Neural progenitor cell (in vitro differentiated cells): ENCODE data around the gene NIM1K. TPM values are rescaled to one million over a fixed set of nuclear protein-coding genes. Genes with fewer than 3 reads are reported as not detected.

Experiments used
- DNase-seq: peaks from one replicate; pipeline ENCODE4 v3.0.0-alpha.2; 2016; ENCODE audit warnings: low spot score
- H2AFZ ChIP-seq: fragments of 200-600 bp; sonication (generic); replicated peaks from 2 replicates; pipeline ENCODE4 v1.6.1; 2016; ENCODE audit warnings: antibody characterized with exemption
- H3F3A ChIP-seq: fragments of 200-600 bp; sonication (generic); 2 replicates; pipeline ENCODE4 v1.6.1; 2016; ENCODE audit warnings: antibody characterized with exemption, low read depth
- H3K27ac ChIP-seq: fragments of 200-600 bp; sonication (generic); 2 replicates; pipeline ENCODE4 v1.5.1; 2016; ENCODE audit warnings: mild to moderate bottlenecking
- H3K27me3 ChIP-seq: fragments of 200-600 bp; sonication (generic); 2 replicates; pipeline ENCODE4 v1.6.1; 2016; ENCODE audit warnings: mild to moderate bottlenecking, moderate library complexity
- H3K36me3 ChIP-seq: fragments of 200-600 bp; sonication (generic); 2 replicates; pipeline ENCODE4 v1.5.1; 2016
- H3K4me1 ChIP-seq: fragments of 200-600 bp; sonication (generic); 2 replicates; pipeline ENCODE4 v1.6.1; 2016; ENCODE audit warnings: mixed run types
- H3K4me2 ChIP-seq: fragments of 200-600 bp; sonication (generic); 2 replicates; pipeline ENCODE4 v1.6.1; 2016
- H3K4me3 ChIP-seq: fragments of 200-600 bp; sonication (generic); 2 replicates; pipeline ENCODE4 v1.5.1; 2016
- H3K79me2 ChIP-seq: fragments of 200-600 bp; sonication (generic); 2 replicates; pipeline ENCODE4 v1.6.1; 2016; ENCODE audit warnings: low read depth
- H3K9ac ChIP-seq: fragments of 200-600 bp; sonication (generic); 2 replicates; pipeline ENCODE4 v1.6.1; 2016
- H3K9me3 ChIP-seq: fragments of 200-600 bp; sonication (generic); 2 replicates; pipeline ENCODE4 v1.5.1; 2016; ENCODE audit warnings: low read depth
- H4K20me1 ChIP-seq: fragments of 200-600 bp; sonication (generic); 2 replicates; pipeline ENCODE4 v1.6.1; 2016; ENCODE audit warnings: low read depth
- H3K27ac Mint-ChIP-seq: 3 replicates; pipeline ENCODE4 v1.8.0; 2021; ENCODE audit warnings: mixed read lengths
- H3K27me3 Mint-ChIP-seq: 2 replicates; pipeline ENCODE4 v1.8.0; 2022; ENCODE audit warnings: low read depth, mild to moderate bottlenecking, inconsistent platforms, moderate library complexity, mixed read lengths; ENCODE audit not compliant: insufficient read depth
- H3K36me3 Mint-ChIP-seq: 3 replicates; pipeline ENCODE4 v1.8.0; 2021; ENCODE audit warnings: mixed read lengths
- H3K4me1 Mint-ChIP-seq: 3 replicates; pipeline ENCODE4 v1.8.0; 2021; ENCODE audit warnings: mixed read lengths
- H3K4me3 Mint-ChIP-seq: 3 replicates; pipeline ENCODE4 v1.8.0; 2021; ENCODE audit warnings: mild to moderate bottlenecking, moderate library complexity, mixed read lengths
- H3K9me3 Mint-ChIP-seq: 3 replicates; pipeline ENCODE4 v1.8.0; 2020; ENCODE audit warnings: mixed read lengths
- CTCF ChIP-seq: fragments of 200-600 bp; sonication (generic); IDR thresholded peaks from 2 replicates; pipeline ENCODE4 v1.5.1; 2017; ENCODE audit warnings: antibody characterized with exemption, mild to moderate bottlenecking
- EZH2 ChIP-seq: fragments of 200-600 bp; sonication (generic); IDR thresholded peaks from 2 replicates; pipeline ENCODE4 v1.6.1; 2017; ENCODE audit warnings: antibody characterized with exemption, mild to moderate bottlenecking, moderate library complexity
- EZH2phosphoT487 ChIP-seq: fragments of 200-600 bp; sonication (generic); IDR thresholded peaks from 2 replicates; pipeline ENCODE4 v1.6.1; 2017; ENCODE audit warnings: antibody characterized with exemption
- total RNA-seq: library from RNA; depleted of rRNA; stranded (reverse); fragments of >200 nt; gene quantifications from 2 replicates; pipeline ENCODE4 v1.2.3, GENCODE V29; 2015; ENCODE audit warnings: low replicate concordance

Gene NIM1K
- total RNA-seq, 1 donor from 2014 or later: not detected

DNA sequence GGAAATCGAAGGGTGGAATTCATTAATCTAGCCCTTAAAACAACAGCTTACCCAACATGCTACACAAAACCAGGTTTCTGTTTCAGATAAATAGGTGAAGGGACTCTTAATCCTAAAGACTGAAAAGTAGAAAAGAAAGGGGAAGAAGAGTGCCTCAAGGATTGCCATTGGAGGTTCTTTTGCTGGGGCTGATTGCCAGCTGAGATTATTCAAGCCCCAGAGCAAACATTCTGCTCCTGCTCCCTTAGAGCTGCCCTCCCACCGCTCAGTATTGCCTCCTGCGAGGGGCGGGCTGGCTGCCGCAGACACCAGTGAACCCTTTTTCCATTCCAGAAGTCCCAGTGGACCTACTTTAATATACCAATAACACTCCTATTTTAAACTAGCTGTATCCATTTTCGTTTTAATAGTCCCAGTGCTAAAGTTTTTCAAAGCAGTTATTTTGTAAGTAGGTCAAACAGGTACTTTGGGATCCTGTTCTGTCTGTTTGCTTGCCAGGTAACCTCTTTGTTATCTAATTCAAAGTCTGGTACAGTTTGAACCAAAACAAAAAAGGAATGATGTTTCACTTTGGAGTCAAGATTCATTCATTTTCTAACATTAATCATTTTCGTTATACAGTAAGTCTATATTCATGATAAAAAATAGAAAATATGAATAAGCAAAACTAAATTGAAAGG lies 82.5 kb downstream of the NIM1K start:
- no peak overlapping the region for H3K4me3 Mint-ChIP-seq
- DNase-seq: peak; percentile 34
- peaks cover 4% of the 10 kb centered on the region for H3K4me1 Mint-ChIP-seq

DNA sequence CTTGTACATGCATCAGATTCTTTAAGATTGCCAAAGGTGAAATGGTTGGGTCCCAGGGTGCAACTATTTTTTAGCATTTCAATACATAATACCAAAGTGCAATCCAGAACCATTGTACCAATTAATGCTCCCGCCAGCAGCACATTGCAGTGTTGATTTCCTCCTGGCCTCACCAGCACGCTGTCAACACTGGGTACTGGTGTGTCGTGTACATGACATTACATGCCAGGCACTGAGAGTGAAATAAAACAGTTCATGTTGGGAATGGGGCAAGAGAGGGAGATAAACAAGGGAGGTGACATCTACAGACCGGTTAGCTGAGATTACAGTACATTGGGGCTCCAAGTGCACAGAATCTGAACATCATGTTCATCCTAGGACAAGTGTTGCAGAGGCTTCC lies 83.4 kb downstream of the NIM1K start:
- Histone ChIP-seq H3K4me1 (peaks cover 15% of the 10 kb centered on the region), H3K4me3 (no peak overlapping the region), H3K79me2 (no peaks in the 10 kb centered on the region), H3K9ac (no peak overlapping the region), H4K20me1 (no peaks in the 10 kb centered on the region), H3F3A (peaks cover 11% of the 10 kb centered on the region), H3K27me3 (no peaks in the 10 kb centered on the region), H3K27ac (no peak overlapping the region), H3K4me2 (no peak overlapping the region), H2AFZ (no peak overlapping the region), H3K9me3 (no peaks in the 10 kb centered on the region), H3K36me3 (no peaks in the 10 kb centered on the region)
- H3K27ac Mint-ChIP-seq: peak overlapping the region; percentile 9
- H3K4me3 Mint-ChIP-seq: no peak overlapping the region
- H3K27me3 Mint-ChIP-seq: peaks cover 9% of the 10 kb centered on the region
- TF ChIP-seq CTCF (no peak), EZH2phosphoT487 (no peak), EZH2 (no peak)
- peaks cover 3% of the 10 kb centered on the region for H3K9me3 Mint-ChIP-seq
- DNase-seq: no peak
- peaks cover 4% of the 10 kb centered on the region for H3K4me1 Mint-ChIP-seq
- H3K36me3 Mint-ChIP-seq: no peaks in the 10 kb centered on the region

More for the DNA sequence above, 82.5 kb downstream of the NIM1K start:
- no peaks in the 10 kb centered on the region for H3K79me2 ChIP-seq
- Mint-ChIP-seq H3K9me3 (peaks cover 2% of the 10 kb centered on the region), H3K27me3 (peaks cover 8% of the 10 kb centered on the region), H3K36me3 (no peaks in the 10 kb centered on the region), H3K27ac (no peak overlapping the region)
- no peaks in the 10 kb centered on the region for H3K9me3 ChIP-seq
- no peak overlapping the region for H3K27ac ChIP-seq
- no peak overlapping the region for H3K4me3 ChIP-seq
- H4K20me1 ChIP-seq: no peaks in the 10 kb centered on the region
- H3K9ac ChIP-seq: no peak overlapping the region
- no peaks in the 10 kb centered on the region for H3K36me3 ChIP-seq
- H3K27me3 ChIP-seq: no peaks in the 10 kb centered on the region
- H3K4me2 ChIP-seq: peak overlapping the region; percentile 51
- H3F3A ChIP-seq: peaks cover 11% of the 10 kb centered on the region
- H3K4me1 ChIP-seq: peaks cover 15% of the 10 kb centered on the region
- no peak overlapping the region for H2AFZ ChIP-seq
- no peak for TF ChIP-seq CTCF
- no peak for TF ChIP-seq EZH2
- no peak for TF ChIP-seq EZH2phosphoT487

DNA sequence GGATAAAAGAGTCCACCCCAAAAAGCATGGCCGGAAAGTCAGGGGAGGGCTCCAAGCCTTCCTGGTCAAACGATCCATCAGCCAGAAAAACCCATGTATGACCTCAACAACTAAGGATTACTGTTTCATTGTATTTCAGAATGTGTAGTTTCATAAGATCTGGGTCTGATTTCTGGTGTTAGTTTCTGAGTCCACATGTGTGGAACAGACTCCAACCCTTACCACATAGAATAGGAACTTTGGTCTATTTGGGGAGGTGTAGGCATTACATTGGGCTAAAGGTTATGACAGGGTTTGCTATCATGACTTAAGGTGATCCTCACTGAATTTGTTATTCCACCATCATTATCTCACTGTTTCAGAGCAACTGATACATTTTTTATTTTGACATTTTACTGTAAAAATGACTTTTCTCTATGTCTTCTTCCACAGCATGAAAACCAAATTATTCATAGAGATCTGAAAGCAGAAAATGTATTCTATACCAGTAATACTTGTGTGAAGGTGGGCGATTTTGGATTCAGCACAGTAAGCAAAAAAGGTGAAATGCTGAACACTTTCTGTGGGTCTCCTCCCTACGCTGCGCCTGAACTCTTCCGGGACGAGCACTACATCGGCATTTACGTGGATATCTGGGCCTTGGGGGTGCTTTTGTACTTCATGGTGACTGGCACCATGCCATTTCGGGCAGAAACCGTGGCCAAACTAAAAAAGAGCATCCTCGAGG lies 87.7 kb downstream of the NIM1K start:
- Histone ChIP-seq H3K79me2 (no peaks in the 10 kb centered on the region), H3K4me1 (peaks cover 7% of the 10 kb centered on the region), H3F3A (peaks cover under 1% of the 10 kb centered on the region), H3K9ac (no peak overlapping the region), H3K36me3 (no peaks in the 10 kb centered on the region), H3K27ac (no peak overlapping the region), H4K20me1 (no peaks in the 10 kb centered on the region), H2AFZ (no peak overlapping the region), H3K4me3 (no peak overlapping the region), H3K4me2 (no peak overlapping the region), H3K27me3 (no peaks in the 10 kb centered on the region), H3K9me3 (no peaks in the 10 kb centered on the region)
- H3K27ac Mint-ChIP-seq: no peak overlapping the region
- H3K4me1 Mint-ChIP-seq: no peaks in the 10 kb centered on the region
- TF ChIP-seq EZH2phosphoT487 (no peak), CTCF (no peak), EZH2 (no peak)
- H3K36me3 Mint-ChIP-seq: peaks cover 1% of the 10 kb centered on the region
- DNase-seq: no peak
- no peak overlapping the region for H3K4me3 Mint-ChIP-seq
- peaks cover 15% of the 10 kb centered on the region for H3K27me3 Mint-ChIP-seq
- H3K9me3 Mint-ChIP-seq: peaks cover 3% of the 10 kb centered on the region
